Measurements from ENCODE around the gene WBP2NL. TPM values are rescaled to one million over a fixed set of nuclear protein-coding genes. Genes with fewer than 3 reads are reported as not detected.

The WBP2NL gene
- total RNA-seq, 4 donors from 2014 or later, result 3.0 to 6.8 (median 3.5) TPM

DNA sequence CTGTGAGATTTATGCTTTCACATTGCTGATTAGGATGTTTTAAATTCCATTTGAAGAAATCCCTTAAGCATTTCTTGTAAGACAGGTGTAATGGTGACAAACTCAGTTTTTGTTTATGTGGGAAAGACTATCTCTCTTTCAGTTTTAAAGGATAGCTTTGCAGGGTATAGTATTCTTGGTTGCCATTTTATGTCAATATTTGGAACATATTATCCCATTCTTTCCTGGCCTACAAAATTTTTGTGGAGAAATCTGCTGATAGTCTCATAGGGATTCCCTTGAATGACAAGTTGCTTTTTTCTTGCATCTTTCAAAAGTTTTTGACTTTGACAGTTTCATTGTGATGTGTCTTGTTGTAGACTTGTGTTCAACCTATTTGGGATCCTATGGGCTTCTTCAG lies 43.2 kb downstream of the WBP2NL start:
- H3K27ac ChIP-seq, result no peak overlapping the region
- H3K4me1 ChIP-seq, result no peaks in the 10 kb centered on the region
- no peak overlapping the region for H3K4me3 ChIP-seq
- H3K27me3 ChIP-seq, result no peaks in the 10 kb centered on the region
- peaks cover 0 to 13% (median 0%) of the 10 kb centered on the region in 4 donors for H3K9me3 ChIP-seq
- peaks cover 0 to 16% (median 0%) of the 10 kb centered on the region in 3 donors for H3K36me3 ChIP-seq
- TF ChIP-seq EP300 (IDR thresholded peaks at IDR 0.05) (no peak), POLR2A (IDR thresholded peaks at IDR 0.05) (no peak)
- TF ChIP-seq, protein P1, sequence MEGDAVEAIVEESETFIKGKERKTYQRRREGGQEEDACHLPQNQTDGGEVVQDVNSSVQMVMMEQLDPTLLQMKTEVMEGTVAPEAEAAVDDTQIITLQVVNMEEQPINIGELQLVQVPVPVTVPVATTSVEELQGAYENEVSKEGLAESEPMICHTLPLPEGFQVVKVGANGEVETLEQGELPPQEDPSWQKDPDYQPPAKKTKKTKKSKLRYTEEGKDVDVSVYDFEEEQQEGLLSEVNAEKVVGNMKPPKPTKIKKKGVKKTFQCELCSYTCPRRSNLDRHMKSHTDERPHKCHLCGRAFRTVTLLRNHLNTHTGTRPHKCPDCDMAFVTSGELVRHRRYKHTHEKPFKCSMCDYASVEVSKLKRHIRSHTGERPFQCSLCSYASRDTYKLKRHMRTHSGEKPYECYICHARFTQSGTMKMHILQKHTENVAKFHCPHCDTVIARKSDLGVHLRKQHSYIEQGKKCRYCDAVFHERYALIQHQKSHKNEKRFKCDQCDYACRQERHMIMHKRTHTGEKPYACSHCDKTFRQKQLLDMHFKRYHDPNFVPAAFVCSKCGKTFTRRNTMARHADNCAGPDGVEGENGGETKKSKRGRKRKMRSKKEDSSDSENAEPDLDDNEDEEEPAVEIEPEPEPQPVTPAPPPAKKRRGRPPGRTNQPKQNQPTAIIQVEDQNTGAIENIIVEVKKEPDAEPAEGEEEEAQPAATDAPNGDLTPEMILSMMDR (IDR thresholded peaks at IDR 0.05), result no peak
- no peak for DNase-seq (ENCODE audit: low spot score in 2 of 2)

DNA sequence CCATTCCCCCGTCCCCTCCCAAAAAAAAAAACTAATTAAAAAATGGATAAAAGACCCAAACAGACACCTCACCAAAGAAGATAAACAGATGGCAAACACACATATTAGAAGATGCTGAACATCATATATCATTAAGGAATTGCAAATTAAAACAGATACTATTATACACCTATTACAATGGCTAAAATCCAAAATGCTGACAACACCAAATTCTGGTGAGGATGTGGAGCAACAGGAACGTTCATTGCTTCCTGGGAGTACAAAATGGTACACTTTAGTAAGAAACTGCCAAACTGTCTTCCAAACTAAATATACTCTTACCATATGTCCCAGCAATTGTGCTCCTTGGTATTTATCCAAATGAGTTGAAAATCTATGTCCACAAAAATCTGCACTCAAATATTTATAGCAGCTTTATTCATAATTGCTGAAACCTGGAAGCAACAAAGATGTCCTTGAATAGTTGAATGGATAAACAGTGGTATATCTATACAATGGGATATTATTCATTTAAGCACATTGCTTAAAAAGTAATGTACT lies 52.1 kb downstream of the WBP2NL start:
- no peaks in the 10 kb centered on the region for H3K27me3 ChIP-seq
- no peak overlapping the region for H3K4me3 ChIP-seq
- TF ChIP-seq POLR2A (IDR thresholded peaks at IDR 0.05), result no peak
- TF ChIP-seq, protein P1 (IDR thresholded peaks at IDR 0.05), result no peak
- no peak for TF ChIP-seq EP300 (IDR thresholded peaks at IDR 0.05)
- H3K4me1 ChIP-seq, result no peaks in the 10 kb centered on the region
- H3K36me3 ChIP-seq, result no peaks in the 10 kb centered on the region
- H3K27ac ChIP-seq, result no peak overlapping the region
- H3K9me3 ChIP-seq, result no peaks in the 10 kb centered on the region
- DNase-seq (ENCODE audit: low spot score in 2 of 2), result no peak
- WGBS, 2 donors, result 59 to 71% methylated on average over 2 of the region's 2 CpGs

DNA sequence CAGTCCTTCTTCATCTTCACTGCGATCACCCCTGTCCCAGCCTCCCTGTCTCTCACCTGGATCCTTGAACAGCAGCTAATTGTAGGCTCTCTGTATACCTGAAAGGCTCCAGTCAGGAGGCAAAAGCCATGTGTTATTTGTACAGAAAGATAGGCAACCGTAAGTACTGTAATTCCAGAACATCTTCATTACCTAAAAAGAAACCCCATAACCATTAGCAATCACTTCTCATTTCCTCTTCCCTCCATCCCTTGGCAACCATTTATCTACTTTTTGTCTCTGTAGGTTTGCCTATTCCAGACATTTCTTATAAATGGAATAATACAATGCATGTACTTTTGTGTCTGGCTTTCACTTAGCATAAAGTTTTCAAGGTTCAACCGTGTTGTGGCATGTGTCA lies 54.2 kb downstream of the WBP2NL start:
- Histone ChIP-seq H3K4me1 (no peaks in the 10 kb centered on the region), H3K36me3 (peaks cover 0 to 9% (median 0%) of the 10 kb centered on the region in 3 donors), H3K27ac (no peak overlapping the region), H3K9me3 (peaks cover 0 to 15% (median 6%) of the 10 kb centered on the region in 4 donors), H3K27me3 (no peaks in the 10 kb centered on the region), H3K4me3 (no peak overlapping the region)
- 85 to 91% methylated on average over 3 of the region's 3 CpGs for WGBS, 2 donors
- no peak for DNase-seq (ENCODE audit: low spot score in 2 of 2)
- TF ChIP-seq EP300 (IDR thresholded peaks at IDR 0.05), result no peak
- TF ChIP-seq, protein P1 (IDR thresholded peaks at IDR 0.05), result no peak
- TF ChIP-seq POLR2A (IDR thresholded peaks at IDR 0.05), result no peak

DNA sequence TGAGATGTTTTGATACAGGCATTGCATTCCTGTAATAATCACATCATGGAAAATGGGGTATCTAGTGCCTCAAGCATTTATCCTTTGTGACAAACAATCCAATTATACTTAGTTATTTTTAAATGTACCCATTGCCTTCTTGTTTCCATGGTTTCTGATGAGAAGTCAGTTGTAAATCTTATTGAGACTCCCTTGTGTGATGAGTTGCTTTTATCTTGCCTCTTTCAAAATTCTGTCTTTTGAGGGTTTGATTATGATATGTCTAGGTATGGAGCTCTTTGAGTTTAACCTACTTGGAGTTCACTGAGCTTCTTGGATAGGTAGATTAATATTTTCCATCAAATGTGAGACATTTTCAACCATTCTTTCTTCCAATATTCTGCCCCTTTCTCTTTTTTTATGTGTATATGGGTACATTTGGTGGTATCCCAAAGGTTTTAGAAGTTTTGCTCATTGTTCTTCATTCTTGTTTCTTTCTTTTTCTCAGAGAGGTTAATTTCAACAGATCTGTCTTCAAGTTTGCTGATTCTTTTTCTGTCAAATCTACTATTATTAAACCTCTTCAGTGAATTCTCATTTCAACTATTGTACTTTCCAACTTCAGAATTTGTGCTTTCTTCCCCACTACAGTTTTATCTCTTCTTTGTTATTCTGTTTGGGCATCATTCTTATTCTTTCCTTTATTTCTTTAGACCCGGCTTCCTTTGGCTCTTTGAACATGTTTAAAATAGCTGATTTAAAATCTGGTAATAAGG lies 58.3 kb downstream of the WBP2NL start:
- 92 to 98% methylated on average over 1 of the region's 1 CpG for WGBS, 2 donors
- TF ChIP-seq POLR2A (IDR thresholded peaks at IDR 0.05) (no peak), EP300 (IDR thresholded peaks at IDR 0.05) (no peak)
- TF ChIP-seq, protein P1 (IDR thresholded peaks at IDR 0.05), result no peak
- Histone ChIP-seq H3K4me3 (no peak overlapping the region), H3K27ac (no peak overlapping the region), H3K27me3 (no peaks in the 10 kb centered on the region), H3K4me1 (no peaks in the 10 kb centered on the region), H3K36me3 (peaks cover 0 to 50% (median 7%) of the 10 kb centered on the region in 3 donors), H3K9me3 (peaks cover 0 to 15% (median 6%) of the 10 kb centered on the region in 4 donors)
- DNase-seq (ENCODE audit: low spot score in 2 of 2), result no peak

DNA sequence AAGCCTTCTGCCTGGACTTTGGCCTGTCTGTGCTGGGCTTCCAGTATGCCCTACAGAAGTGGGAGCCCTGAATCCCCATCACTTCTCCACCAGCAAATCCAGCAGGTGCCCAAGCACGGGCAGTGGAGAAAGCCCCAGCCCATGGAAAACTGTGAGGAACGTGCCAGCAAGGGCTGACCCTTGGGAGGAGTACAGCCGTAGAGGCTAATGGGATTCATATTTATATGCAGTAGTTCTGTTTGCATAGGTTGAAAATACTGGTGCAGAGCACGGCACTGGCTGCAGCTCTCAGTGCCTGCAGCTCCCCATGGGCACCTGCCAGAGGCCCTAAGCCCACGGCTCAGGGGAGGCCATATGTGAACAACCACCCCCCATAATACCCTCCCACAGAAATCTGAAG lies 61.9 kb downstream of the WBP2NL start:
- Histone ChIP-seq H3K27ac (no peak overlapping the region), H3K4me1 (no peaks in the 10 kb centered on the region), H3K27me3 (no peaks in the 10 kb centered on the region), H3K4me3 (no peak overlapping the region), H3K9me3 (peaks cover 0 to 15% (median 6%) of the 10 kb centered on the region in 4 donors), H3K36me3 (peaks cover 0 to 86% (median 7%) of the 10 kb centered on the region in 3 donors)
- DNase-seq (ENCODE audit: low spot score in 2 of 2), result no peak
- no peak for TF ChIP-seq POLR2A (IDR thresholded peaks at IDR 0.05)
- TF ChIP-seq, protein P1 (IDR thresholded peaks at IDR 0.05), result no peak
- 87 to 100% methylated on average over 3 to 5 of the region's 5 CpGs for WGBS, 2 donors

Measured in tibial nerve (tissue), 4 donors.